HG03342 (cell line): ENCODE data around the gene B4GALT4.
"Not testable (repeated sequence)": the region's sequence is repeated elsewhere in the genome, so short reads cannot be mapped to it uniquely, and the experiment has no call there.

Experiments used
- ATAC-seq: cut with Tn5 transposase; IDR thresholded peaks from one replicate; pipeline ENCODE4 v1.9.1; 2021; ENCODE audit warnings: mild to moderate bottlenecking, moderate library complexity; ENCODE audit not compliant: unreplicated experiment

Gene B4GALT4

DNA sequence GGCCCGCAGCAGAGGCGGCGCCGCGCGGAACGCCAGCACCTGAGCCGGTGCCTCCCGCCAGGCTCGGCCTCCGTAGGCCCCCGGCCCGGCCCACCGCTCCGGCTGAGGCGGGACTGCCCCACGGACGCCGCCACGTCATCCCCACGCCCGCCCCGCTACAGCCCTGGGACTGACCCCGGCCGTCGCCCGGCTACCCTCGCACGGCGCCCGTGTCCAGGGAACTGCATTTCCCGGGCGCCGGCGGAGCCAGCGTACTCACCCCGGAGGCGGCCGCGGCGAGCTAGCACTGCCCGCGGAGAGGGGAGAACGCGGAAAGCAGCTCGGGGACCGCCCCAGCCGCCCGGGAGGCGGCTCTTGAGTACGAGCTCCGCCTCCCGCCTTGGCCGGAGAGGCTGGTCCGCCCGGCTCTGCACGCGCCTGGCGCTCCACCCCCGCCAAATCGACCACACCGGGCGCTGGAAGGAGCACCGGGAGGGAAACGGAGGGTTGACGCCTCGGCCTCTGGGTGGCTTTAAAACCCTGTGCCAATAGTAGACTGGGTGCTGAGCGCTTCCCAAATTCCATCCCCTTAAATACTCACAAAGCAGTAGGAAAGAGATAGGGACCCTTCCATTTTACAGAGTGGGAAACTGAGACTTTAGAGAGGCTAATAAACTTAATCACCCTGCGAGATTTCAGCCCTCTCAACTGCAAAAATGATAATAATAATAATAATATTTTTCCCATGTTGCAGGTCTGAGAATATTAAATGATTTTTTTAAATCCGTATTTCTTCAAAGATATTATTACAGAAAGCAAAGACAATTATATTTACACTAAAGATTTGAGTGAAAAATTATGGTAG lies at the start of gene B4GALT4:
TSS of gene B4GALT4 (minus strand) at position 288 of the 844 bp plus-strand sequence. CDS start 10,779 bp downstream, outside the sequence.
- ATAC-seq: peak; percentile 87

- ATAC-seq: no peak
Observed at GRCh38 chr3:119289404-119289770, 48.7 kb upstream of the B4GALT4 start.

DNA sequence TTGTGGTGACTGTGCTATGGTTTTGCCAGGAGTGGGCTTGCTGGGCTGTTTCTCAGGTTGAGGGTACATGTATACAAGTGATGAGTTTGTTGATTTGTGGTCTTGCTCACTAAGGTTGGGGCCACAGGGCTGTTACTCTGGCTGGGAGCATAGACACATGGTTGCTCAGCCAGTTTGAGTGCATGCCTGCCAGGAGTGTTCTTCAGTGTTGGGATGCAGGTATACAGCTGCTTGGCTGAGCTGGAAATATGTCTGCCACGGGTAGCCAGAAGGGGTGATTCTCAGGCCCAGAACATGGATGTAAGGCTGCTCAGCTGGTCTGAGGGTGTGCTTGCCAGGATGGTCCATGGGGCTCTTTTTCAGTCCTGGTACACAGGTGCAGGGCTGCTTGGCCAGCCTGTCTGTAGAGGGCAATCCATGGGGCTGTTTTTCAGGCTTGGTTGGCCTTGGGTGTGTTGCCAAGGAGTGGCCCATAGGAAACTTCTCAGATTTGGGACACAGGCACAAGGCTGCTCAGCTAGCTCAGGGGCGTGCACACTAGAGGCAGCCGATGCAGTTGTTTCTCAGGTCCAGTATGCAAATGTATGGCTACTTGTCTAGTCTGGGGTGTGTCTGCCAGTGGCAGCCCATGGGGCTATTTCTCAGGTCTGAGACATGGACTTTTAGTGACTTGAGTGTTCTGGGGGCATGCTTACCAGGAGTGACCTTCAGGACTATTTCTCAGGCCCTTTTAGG lies 48.2 kb upstream of the B4GALT4 start:
- no peak for ATAC-seq

DNA sequence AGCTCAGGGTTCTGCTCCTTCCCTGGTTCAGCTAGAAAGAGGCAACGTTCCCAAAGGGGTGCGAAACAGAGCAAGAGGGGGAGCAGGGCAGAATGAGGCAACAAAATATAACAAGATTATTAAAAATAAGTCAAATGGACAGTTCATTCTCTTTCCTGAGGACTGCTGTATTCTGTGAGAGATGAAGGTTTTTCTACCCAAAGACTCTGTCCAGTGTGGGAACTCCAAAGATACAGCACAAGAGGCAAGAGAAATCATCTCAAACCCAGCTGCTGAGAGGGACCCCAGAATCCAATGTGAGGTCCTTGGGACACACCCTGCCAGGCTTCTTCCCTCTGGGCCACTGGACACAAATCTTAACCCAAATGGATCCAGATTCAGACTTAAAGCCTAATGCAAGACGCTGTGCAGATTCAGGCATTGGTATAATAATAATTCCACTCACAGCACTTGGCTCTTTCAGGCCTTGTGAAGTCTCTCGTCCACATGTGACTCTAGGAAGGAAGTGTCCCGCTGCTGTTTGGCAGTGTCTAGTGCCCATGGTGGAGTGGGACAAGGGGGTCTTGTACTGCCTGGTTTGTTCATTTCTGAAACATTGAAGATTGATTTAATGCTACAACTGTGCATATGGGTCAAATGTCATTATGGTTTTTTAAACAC lies 39.0 kb upstream of the B4GALT4 start:
- ATAC-seq: no peak

- no peak for ATAC-seq
Observed at GRCh38 chr3:119279101-119279554, 38.5 kb upstream of the B4GALT4 start.

GRCh38 chr3:119276680-119277079 lies 36.0 kb upstream of the B4GALT4 start:
- ATAC-seq: no peak

DNA sequence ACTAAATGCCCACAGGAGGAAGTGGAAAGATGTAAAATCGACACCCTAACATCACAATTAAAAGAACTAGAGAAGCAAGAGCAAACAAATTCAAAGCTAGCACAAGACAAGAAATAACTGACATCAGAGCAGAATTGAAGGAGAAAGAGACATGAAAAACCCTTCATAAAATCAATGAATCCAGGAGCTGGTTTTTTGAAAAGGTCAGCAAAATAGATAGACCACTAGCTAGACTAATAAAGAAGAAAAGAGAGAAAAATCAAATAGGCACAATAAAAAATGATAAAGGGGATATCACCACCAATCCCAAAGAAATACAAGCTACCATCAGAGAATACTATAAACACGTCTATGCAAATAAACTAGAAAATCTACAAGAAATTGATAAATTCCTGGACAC lies 29.5 kb upstream of the B4GALT4 start:
- not testable (repeated sequence) for ATAC-seq

GRCh38 chr3:119261055-119261454 lies 20.4 kb upstream of the B4GALT4 start:
- no peak for ATAC-seq

GRCh38 chr3:119259821-119260220 lies 19.1 kb upstream of the B4GALT4 start:
- ATAC-seq: no peak

DNA sequence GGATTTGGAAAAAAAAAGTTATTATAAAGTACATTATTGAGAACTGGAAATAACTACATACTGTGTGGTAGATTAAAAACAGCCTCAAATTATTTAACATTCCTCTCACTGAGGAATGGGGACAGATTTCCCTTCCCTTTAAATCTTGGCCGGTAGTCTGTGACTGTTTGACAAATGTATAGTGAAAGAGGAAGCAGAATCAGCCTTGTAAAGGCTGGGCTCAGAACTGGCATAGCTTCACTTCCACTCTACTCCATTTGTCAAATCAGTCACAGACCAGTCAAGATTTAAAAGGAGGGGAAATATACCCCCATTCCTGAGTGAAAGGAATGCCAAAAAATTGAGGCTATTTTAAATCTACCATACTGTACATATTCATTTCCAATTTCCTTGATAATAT lies 18.2 kb upstream of the B4GALT4 start:
- peak; percentile 93 for ATAC-seq

DNA sequence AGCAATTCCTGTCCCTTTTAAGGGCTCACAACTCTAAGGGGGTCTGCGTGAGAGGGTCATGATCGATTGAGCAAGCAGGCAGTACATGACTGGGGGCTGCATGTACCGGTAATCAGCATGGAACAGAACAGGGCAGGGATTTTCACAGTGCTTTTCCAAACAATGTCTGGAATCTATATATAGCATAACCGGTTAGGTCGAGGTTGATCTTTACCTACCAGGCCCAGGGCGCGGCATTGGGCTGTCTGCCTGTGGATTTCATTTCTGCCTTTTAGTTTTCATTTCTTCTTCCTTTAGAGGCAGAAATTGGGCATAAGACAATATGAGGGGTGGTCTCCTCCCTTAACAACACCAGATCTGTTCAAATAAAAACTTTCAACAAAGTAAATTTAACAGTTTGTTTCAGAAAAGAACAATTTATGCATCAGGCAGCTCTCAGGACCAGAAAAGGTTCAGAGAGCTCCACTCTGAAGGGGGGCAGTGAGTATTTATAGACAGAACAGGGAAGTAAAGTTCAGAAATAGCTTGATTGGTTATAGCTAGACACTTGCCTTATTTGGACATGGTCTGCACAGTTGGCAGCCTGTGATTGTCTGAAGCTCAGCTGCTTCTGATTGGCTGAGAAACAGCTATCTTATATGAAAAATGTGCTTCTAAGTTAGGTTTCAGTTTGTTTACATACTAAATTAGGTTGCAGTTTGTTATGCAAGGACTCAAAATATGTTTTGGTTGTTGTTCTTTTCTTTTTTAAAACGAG lies 17.2 kb upstream of the B4GALT4 start:
- ATAC-seq: peak; percentile 54

GRCh38 chr3:119257111-119257510 lies 16.4 kb upstream of the B4GALT4 start:
- no peak for ATAC-seq

DNA sequence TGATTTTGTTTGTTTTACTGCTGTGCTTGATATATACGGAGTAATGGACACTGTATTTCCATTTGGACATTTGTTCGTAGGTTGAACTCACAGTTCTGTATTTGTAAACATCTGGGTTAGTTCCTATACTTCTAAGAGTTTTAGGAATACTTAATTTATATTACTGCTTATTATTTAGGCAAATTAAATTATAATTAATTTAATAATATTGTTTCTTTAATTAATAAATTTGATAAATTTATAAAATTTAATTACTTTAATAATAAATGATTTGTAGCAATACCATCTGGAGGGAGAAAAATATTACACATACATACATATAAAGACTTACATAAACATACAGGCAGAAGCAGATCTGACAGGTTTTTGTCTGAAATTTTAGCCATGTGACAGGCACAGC lies 14.5 kb upstream of the B4GALT4 start:
- ATAC-seq: no peak

DNA sequence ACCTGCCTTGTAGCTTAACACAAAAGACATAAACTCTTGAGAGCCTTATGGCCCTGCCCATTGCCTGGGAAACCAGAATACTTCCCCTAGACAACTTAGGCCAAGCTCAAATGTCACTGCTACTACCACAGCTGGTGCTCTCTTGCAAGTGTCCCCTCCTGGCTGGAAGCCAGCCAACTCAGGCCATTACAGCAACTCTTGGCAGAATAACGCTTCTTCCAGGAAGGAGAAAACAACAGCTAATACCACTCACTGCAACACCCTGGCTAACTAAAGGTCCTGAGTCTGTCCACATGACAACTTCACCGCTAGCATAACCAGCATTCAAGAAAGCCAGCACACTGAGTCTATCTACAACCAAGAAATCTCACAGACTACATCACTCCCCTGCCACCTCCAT lies 5.1 kb upstream of the B4GALT4 start:
- ATAC-seq: no peak

DNA sequence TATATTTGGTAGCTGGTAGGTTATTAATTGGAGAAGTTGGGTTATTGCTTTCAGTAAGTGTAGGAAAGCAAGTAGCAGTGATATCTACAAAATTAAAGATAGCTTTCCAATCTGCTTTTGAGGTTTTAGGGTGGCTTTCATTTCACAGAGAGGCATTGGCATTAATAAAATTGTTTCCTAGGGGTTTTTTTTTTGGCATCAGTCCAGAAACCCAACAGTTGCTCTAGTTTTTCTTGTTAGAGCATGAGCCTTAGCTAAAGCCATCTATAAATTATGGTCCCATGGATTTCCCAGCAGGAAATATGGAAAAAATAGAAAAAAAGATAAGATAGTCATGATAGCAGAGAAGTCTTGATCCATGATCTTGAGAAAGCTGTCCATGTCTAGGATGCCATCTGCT lies 3.0 kb upstream of the B4GALT4 start:
- no peak for ATAC-seq

DNA sequence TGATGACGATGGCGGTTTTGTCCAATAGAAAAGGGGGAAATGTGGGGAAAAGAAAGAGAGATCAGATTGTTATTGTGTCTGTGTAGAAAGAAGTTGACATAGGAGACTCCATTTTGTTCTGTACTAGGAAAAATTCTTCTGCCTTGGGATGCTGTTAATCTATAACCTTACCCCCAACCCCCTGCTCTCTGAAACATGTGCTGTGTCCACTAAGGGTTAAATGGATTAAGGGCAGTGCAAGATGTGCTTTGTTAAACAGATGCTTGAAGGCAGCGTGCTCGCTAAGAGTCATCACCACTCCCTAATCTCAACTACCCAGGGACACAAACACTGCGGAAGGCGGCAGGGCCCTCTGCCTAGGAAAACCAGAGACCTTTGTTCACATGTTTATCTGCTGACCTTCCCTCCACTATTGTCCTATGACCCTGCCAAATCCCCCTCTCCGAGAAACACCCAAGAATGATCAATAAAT lies 2.4 kb upstream of the B4GALT4 start:
- not testable (repeated sequence) for ATAC-seq

GRCh38 chr3:119242387-119243057 lies 1.8 kb upstream of the B4GALT4 start:
- not testable (repeated sequence) for ATAC-seq

GRCh38 chr3:119240101-119240590 lies 532 bp downstream of the B4GALT4 start:
- ATAC-seq: peak; percentile 14

DNA sequence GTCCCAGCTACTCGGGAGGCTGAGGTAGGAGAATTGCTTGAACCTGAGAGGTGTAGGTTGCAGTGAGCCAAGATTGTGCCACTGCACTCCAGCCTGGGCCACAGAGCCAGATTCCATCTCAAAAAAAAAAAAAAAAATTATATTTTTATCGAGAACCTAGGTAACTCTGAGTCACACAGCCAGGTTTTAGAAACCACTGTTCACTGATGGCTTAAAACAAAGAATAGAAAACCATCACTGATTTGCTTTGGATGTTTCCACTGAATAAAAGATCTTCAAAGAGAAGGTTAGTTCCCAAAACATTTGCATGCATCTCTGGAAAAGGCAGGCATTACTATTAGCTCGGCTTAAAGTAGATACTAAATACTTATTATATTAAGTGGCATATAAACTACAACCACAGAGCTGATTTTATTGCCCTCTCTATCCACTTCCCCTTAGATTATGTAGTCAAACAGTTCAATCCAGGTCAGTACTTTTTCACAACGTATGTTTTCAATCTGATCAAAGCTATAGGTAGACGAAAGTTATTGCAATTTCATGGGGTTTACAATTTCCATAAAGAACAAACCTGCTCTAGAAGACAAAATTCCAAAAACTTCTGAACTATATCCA lies 1.4 kb downstream of the B4GALT4 start:
- ATAC-seq: no peak
